GM18858 (cell line): ENCODE data around the gene ZMAT5.
"Not testable (repeated sequence)": the region's sequence is repeated elsewhere in the genome, so short reads cannot be mapped to it uniquely, and the experiment has no call there.

Experiments
- ATAC-seq: cut with Tn5 transposase; IDR thresholded peaks from one replicate; pipeline ENCODE4 v1.9.1; 2021; ENCODE audit not compliant: unreplicated experiment

The ZMAT5 gene

DNA sequence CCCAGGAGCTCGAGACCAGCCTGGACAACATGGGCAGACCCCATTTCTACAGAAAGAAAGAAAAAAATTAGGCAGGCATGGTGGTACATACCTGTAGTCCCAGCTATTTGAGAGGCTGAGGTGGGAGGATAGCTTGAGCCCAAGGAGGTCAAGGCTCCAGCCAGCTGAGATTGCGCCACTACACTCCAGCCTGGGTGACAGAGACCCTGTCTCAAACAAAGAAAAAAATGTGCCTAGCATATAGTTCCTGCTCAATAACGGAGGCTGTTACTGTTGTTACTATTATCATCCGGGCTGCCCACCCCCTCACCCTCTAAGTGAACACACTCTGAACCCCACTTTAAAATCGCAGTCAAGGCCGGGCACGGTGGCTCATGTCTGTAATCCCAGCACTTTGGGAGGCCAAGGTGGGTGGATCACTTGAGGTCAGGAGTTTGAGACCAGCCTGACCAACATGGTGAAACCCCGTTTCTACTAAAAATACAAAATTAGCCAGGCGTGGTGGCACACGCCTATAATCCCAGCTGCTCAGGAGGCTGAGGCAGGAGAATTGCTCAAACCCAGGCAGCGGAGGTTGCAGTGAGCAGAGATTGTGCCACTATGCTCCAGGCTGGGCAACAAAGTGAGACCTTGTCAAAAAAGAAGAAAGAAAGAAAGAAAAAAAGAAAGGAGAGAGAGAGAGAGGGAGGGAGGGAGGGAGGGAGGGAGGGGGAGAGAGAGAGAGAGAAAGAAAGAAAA, 12.0 kb downstream of the ZMAT5 start:
- ATAC-seq, result not testable (repeated sequence)

DNA sequence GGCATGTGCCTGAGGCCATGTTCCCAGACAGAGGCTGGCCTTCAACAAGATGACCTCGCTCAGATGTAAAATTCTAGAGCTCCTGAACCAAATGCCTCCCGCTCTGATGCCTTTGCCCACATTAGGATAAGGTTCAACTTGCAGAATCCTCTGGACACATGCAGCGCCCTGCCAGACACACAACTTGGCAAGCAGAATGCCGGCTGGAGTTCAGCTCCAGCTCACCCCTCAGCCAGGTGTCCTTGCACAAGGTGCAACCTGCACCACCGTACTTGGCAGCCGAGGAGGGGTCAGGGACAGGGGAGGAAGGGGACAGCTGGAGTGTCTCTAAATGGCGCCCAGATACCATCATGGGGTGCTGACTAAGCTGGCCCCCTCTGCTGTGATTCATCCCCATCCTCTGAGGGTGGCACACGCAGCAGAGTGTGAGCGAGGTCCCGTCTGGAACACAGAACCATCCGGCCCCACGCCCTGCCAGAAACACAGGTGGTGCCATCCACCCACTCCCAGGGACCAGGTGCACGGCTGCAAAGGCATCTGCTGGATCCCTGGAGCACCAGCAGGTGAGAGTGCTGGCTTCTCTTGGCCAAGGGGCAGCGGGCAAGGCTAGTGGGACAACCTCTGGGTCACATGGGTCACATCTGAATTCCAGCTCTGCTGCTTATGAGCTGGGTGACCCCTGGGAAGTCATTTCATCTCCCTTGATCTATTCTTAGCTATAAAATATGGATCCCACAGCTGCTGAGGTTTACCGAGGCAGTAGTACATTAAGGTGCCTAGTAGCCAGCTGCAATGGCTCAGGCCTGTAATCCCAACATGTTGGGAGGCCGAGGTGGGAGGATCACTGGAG, 12.8 kb downstream of the ZMAT5 start:
- ATAC-seq, result no peak

DNA sequence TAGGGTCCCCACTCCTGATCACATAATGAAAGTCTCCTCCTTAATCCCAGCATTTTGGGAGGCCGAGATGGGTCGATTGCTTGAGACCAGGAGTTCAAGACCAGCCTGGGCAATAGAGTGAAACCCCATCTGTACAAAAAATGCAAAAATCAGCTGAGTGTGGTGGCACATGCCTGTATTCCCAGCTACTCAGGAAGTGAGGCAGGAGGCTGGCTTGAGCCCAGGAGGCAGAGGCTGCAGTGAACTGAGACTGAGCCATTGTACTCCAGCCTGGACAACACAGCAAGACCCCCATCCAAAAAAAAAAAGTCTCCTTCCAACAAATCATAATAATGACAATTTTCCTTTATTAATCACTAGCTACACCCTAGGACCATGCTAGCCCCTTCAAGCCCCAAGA, 15.1 kb downstream of the ZMAT5 start:
- no peak for ATAC-seq

DNA sequence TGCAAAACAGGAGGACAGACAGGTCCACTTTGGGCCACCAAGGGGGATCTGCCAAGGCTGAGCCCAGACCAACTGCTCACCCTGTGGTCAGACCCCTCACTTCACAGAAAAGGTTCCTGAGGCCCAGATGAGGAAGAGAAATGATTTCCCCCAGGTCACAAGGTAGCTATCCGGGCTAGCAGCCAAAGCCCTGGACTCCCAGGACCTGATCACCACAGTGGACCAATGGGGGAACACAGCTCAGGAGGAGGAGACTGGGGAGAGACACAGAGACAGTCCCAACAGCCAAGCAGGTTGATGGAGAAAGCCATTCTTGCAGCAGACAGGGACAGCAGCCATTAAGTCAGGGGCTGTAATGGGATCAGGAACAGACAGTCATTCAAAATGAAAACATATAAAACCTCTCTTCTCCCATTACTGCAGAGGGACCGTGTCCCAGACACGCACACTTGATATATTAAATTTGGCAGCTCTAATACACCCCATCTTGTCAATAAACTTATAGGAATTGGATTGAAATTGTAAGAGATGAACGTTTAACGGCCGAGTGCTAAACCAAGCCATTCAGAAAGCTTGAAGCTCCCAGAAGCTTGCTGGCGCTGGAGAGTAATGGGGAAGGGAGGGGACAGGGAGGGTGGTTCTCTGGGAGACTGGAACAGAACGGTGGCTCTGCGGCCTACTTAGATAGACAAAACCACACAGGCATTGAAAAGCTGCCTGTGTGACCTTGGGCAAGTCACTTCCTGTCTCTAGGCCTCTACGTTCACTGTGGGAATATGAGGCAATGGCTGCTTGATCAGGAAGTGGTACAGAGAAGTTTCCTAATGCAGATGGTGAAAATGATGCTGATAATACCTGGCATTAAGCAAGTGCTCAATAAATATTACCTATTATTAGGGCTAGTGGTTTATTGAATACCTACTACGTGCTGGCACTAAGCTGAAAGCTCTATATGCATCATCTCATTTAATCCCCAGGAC, 16.0 kb downstream of the ZMAT5 start:
- no peak for ATAC-seq

DNA sequence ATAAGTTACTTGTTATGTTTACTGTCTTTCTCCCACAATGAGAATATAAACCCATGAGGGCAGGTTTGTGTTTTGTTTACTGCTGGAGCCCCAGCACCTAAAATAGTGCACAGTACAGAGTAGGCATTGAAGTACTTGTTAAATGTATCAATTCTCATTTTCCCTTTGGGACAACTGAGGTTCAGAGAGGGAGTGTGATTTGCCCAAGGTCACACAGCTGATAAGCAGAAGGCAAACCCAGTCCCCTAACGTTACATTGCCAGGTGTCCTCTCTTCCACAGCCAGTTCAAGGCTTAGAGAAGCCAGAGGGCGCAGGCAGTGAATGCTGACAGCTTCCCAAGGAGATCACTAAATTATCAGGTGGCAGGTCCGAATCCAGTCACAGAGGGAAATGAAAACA, 16.8 kb downstream of the ZMAT5 start:
- ATAC-seq, result no peak

DNA sequence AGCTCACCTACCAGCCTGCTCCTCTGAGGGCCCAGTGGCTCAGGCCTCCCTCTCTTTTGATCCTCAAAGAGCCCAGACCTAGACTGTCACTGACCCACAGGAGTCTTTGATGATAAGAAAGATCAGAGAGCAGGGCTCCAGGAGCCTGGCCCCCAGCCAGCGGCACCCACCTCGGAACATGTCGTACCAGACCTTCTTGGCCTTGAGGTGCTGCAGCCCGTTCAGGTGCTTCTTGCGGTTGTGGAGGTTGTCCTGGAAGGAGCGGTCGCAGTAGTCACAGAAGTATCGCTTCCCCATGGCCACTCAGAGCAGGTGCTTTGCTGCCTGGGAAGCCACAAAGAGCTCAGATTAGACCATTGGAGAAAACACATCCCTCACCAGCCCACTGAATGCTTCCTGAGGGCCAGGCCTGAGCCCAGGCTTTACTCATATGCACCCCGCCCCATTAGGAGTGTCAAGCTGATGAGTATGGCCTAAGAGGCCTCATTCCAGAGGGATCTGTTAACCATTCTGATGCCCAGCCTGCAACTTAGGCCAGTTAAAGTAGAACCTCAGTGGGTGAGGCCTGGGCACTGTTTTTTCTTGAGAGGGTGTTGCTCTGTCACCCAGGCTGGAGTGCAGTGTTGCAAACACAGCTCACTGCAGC, 18.4 kb downstream of the ZMAT5 start:
- ATAC-seq, result no peak

DNA sequence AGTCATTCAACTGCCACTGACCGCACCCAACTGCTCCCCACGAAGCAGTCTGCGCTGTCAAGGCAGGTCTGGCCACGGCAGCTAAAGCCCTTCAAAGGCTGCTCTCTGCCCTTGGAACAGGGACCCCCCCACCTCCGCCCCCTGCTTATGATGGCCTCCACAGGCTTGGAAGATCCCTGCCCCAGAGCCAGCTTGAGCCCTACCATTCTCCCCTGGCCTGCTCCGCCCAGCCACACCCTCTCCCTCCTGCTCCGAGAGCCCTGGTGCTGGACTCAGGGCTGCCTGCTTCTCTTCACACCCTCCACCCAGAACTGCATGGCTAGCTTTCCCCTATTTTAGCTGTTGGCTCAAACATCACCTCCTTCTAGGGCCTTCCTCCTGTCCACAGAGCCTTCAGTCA, 19.0 kb downstream of the ZMAT5 start:
- no peak for ATAC-seq

DNA sequence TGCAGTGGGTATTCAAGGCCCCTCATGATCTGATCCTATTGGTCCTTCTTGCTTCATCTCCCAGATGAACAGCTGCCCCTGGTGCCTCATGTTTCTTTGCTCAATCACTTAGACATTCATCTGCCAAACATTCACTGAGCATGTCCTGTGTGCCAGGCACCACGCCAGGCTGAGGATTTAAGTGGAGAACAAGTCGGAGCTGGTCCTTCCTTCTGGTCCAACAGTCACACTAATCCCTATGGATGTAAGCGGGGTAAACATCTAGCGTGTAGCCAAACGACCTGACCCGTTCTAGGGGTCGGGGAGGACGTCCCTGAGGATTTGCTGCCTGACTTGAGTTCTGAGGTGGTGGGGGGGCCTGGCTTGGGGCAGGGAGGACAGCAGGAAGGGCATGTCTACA, 21.9 kb downstream of the ZMAT5 start:
- no peak for ATAC-seq

DNA sequence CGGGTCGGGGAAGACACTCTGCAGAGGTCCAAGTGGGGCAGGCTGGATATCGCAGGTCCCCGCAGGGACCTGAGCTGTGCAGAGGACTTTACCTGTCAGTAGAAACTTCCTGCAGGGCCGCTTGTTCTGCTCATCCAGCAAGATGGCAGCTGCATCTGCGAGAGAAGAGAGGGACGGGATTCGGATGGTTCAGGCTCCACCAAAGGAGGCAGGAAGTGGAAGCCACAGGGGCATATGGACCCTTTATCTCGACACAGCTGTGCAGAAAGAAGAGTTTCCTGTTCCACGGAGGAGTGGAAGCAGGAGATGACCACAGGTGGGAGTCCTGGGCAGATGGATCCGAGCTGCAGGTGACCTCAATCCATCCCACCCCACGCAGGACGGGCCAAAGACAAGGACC, 24.5 kb downstream of the ZMAT5 start:
- no peak for ATAC-seq

DNA sequence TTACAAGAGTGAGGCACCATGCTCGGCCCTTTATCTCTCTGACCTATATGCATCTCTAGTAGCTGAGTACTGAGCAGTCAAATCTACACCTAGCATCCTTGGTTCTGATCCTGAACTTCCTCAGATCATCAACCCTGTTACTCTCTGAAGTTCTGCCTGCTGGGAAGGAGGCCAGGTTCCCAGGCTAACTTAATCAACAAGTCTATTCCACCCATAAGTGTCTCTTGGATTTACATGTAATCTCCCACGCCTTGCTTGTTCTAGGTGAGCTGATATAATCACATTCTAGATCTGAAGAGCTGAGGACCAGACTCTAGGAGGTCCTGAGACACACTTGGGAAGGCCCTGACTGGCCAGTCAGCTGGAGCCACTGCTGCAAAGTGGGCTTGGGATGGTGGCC, 24.9 kb downstream of the ZMAT5 start:
- no peak for ATAC-seq

DNA sequence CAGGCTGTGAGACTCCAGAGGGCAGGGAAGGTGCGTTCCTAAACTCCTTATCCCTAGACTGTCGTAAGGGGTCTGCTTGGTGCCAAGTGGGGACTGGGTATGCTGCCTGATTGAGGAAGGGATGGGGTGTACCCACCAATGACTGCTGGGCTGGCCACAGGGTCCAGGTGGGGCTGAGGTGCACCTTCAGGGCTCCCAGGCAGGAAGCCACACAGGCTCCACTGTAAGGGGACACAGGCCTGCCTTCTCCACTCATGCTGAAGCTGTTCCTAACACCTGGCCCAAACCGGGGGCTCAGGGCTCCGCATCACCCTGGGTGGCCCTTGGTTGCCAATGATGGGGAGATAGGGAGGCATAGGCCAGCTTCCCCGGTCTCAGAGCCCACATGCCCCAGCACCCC, 26.6 kb downstream of the ZMAT5 start:
- ATAC-seq, result no peak

DNA sequence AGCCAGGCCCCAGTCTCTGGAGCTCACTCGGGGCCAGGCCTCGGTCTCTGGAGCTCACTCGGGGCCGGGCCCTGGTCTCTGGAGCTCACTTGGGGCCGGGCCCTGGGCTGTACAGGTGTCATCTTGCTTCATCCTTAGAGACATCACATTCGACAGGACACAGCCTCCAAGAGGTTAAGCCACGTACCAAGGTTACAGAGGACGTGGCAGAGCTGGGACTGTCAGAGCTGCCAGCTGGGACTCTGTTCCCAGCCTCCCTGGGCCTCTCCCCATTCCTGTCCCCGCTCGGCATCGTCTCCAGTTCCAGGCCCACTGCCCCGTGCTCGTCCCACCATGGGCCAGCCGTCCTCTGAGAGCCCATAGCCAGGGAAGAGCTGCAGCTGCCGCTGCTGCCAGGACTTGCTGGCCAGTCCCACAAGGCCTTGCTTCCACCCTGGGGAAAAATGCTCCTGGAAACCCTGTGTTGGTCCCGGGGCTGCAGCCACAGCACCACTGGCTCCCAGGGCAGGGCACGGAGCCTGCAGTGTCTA, 27.4 kb downstream of the ZMAT5 start:
- no peak for ATAC-seq

DNA sequence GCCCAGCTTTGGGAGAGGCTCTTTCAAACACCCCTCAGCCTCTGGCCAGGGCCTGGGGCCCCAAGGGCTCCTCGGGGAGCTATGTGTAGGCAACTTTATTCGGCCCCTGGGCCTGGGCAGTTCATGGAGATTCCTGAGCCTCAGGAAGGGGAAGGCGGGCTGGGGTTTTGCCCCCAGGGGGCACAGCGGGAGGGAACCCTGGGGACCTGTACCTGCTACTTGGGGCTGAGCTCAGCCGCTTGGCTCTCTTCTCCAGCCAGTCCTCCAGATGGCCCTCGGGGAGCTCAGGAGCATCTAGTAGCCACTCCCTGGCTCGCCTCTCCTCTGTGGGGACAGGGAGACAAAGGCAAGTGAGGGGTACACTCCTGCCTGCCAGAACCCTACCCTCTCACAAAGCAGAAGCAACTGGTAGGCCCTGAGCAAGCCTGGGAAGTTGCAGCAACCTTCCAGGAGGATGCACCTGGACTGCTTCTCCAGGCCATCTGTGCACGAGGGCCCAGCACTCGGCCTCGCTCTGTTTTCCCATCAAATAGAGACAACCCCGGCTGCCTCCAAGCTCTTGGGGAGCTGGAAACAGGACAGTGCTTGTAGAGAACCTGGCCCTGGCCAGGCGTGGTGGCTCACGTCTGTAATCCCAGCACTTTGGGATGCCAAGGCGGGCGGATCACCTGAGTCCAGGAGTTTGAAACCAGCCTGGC, 28.5 kb downstream of the ZMAT5 start:
- ATAC-seq, result no peak

DNA sequence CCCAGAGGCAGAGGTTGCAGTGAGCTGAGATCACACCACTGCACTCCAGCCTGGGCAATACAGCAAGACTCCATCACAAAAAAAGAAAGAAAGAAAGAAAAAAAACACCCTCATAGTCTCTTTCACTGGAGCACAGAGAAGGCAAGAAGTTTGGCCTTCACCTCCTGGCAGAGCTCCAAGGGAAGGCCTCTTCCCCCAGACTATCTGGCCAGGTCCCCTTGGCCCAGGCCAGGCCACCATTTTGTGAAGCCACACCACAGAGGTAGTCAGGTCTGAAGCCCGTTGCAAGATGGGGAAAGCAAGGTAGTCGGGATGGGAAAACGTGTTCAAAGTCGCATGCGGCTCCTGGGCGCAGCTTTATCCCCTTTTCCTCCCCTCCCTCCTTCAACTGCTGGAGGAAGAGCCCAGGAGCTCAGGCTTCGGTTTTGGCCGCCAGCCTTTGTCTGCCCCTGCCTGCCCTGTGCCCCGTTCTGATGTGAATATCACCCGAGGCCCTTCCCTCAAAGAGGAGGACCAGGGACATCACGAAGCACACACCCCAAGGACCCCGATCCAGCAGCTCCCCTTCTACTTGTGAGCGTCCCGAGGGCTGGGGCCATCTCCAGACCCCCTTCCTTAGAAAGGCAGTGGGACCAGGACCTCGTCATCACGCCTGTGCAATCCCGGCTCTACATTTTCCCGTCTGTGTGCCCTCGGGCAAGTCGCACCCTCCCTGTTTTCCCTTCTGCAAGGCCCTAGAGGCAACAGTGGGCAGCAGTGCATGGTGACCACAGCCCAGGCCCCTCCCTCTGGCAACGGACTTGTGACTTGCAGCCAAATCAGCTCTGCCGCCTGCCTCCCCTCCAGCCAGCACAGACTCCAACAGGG, 29.3 kb downstream of the ZMAT5 start:
- ATAC-seq, result no peak

DNA sequence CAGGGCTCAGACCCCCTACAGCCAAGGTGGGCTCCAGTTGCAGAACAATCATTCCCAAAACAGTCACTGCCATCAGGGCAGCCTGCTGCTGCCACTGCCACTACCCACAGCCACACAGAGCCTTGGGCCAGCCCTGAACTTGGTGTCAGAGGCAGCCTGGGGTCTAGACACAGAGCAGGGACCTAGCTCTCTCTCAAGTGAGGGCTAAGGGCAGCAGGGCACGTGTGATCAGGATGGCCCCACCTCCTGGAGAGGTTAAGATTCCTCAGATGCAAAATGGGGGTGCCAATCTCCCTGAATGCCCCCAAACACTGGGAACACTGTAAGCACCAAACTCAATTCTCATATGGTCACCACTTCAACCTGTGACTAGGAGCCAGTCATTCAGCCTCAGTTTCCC, 31.4 kb downstream of the ZMAT5 start:
- ATAC-seq, result no peak

DNA sequence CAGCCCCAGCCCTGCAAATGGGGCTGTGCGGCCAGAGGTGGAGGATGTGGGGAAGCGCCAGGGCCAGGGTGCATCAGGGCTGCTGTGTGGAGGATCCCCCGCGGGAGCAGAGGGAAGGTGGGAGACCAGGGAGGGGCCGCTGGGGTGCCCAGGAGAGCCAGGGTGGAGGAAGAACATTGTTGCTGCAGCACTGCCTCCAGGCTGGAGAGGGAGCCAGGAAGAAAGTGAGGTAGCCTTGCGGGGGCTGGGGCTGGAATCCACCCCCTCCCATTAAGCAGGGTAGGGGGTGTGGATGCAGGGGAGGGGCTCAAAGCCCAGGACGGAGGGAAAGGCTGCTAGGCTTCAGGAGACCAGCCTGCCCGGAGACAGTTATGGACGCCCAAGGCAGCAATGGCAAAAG, 32.0 kb downstream of the ZMAT5 start:
- ATAC-seq, result no peak

DNA sequence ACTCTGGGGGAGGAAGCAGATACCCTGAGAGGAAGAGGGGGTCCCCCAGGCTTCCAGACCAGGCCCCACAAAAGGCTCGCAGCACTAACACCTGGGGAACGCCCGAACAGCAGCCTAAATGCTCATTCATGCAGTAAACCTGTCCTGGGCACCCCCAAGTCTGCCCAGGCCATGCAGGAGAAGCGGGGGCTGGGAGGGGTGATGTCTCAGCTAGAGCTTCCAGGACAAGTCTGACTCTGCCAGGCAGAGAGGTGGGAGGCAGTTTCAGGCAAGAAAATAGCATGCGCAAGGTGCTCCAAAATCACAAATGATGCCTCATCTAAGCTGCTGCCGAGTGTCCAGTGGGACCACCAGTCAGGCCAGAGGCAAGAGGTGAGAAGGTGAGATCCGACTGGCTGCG, 32.4 kb downstream of the ZMAT5 start:
- ATAC-seq, result no peak

DNA sequence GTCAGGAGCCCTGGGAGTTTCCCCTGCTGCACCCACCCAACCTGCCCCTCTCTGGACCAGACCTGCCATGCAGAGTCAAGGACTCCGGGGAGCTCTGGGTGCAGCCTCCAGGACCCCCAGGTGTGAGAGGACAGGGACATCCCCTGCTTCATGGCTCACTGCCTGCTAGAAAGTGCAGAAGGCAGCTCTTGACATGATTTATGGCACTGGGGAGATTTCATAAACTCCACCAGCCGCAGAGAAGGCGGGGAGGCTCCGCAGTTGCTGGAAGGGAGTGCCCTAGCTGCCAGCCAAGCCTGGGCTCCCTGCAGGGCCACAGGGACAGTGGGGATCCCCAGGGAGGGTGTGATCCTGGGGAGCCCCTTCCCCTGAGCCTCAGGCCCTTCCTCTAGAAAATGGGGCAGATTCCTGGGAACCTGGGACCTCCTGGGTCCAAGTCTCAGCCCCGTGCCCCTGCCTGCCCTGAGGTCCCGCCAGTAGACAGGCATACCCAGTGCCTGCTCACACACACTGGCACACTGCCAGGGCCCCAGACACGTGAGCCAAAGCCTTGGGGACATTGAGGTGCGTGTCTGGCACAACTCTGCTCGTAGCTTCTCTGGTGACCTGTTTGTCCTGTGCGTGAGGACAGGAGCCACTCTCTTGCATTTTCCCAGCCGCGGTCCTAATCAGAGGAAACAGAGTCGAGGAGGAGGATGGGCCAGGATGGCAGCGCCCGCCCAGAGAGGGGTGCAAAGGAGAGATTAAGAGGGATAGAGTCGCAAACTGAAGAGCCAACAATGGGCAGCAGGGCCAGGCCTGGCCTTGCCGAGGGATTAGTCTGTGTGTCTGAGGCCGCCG, 33.2 kb downstream of the ZMAT5 start:
- no peak for ATAC-seq
